Measurements from ENCODE around the gene SLC15A2. TPM values are rescaled to one million over a fixed set of nuclear protein-coding genes. Genes with fewer than 3 reads are reported as not detected.

The SLC15A2 gene
- total and polyA plus RNA-seq, 9 of the 15 experiments (the other 6 are each of a cell fraction or from before 2014, with no cell fraction given) = 0.05 to 0.53 (median 0.25) TPM; not detected in 1

- TF ChIP-seq SNIP1 (IDR thresholded peaks at IDR 0.05; ENCODE audit: low read depth) (no peak), MTA2 (IDR thresholded peaks at IDR 0.05; ENCODE audit: low read depth) (no peak), RAD21 (CRISPR knock-in tag; conservative IDR thresholded peaks at IDR 0.05 in 1 of 2, IDR thresholded peaks at IDR 0.05 in 1 of 2) (peak in 1 of 2 experiments; percentile 42; a peak in 2 of 4 replicates)
- TF ChIP-seq, protein P1, sequence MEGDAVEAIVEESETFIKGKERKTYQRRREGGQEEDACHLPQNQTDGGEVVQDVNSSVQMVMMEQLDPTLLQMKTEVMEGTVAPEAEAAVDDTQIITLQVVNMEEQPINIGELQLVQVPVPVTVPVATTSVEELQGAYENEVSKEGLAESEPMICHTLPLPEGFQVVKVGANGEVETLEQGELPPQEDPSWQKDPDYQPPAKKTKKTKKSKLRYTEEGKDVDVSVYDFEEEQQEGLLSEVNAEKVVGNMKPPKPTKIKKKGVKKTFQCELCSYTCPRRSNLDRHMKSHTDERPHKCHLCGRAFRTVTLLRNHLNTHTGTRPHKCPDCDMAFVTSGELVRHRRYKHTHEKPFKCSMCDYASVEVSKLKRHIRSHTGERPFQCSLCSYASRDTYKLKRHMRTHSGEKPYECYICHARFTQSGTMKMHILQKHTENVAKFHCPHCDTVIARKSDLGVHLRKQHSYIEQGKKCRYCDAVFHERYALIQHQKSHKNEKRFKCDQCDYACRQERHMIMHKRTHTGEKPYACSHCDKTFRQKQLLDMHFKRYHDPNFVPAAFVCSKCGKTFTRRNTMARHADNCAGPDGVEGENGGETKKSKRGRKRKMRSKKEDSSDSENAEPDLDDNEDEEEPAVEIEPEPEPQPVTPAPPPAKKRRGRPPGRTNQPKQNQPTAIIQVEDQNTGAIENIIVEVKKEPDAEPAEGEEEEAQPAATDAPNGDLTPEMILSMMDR (IDR thresholded peaks at IDR 0.05 in 2 of 3, conservative IDR thresholded peaks at IDR 0.05 in 1 of 3; ENCODE audit: insufficient read depth in 2 of 3, low read depth in 1 of 3, low read length in 3 of 3) = peak; percentile 4 to 46 (median 19); a peak in 2 of 6 replicates
- no peaks in the 10 kb centered on the region for H3K4me1 ChIP-seq (replicated peaks in 1 of 2; ENCODE audit: control insufficient read depth in 2 of 2, insufficient read depth in 2 of 2, low read length in 2 of 2)
- H3K4me2 ChIP-seq (ENCODE audit: insufficient read depth, low read length) = no peak overlapping the region
- no peaks in the 10 kb centered on the region for H3K9me1 ChIP-seq (ENCODE audit: control insufficient read depth, insufficient read depth, low read length)
- H3K9ac ChIP-seq (ENCODE audit: insufficient read depth in 1 of 2, low read depth in 2 of 2, low read length in 2 of 2) = no peak overlapping the region
- FAIRE-seq = no peak
- no peaks in the 10 kb centered on the region for H3K27me3 ChIP-seq (ENCODE audit: control insufficient read depth in 2 of 2, insufficient read depth in 2 of 2, low read length in 2 of 2)
- ATAC-seq = peak; percentile 56; the same call in 1 of the 3 replicates
- BruUV-seq (replicated peaks) = no TSS peak
- WGBS (ENCODE audit: insufficient coverage, low coverage, missing lambda C conversion rate) = 5% methylated on average over 5 of the region's 5 CpGs
- H3K36me3 ChIP-seq (ENCODE audit: control insufficient read depth, insufficient read depth, low read length) = no peaks in the 10 kb centered on the region
- DNase-seq (ENCODE audit: extremely low read depth in 1 of 4, low spot score in 3 of 4) = peak in 2 of 4 experiments; percentile 9 to 18
- POLR2A ChIA-PET = no interaction called here
- no peak overlapping the region for H2AFZ ChIP-seq (ENCODE audit: low read depth, low read length)
- H4K20me1 ChIP-seq (replicated peaks; ENCODE audit: control insufficient read depth, insufficient read depth, low read length) = no peaks in the 10 kb centered on the region
- intact Hi-C loops (cut with micrococcal nuclease) (loop anchor here (10.0 kb wide), 2 partner anchors 139 to 311 kb away; partner anchors contain the start of gene POLQ), in situ Hi-C loops (cut with MboI) (no loop called here)
- H3K9me3 ChIP-seq (replicated peaks; ENCODE audit: control insufficient read depth, insufficient read depth, low read depth, low read length) = no peaks in the 10 kb centered on the region
- H3K79me2 ChIP-seq (ENCODE audit: control insufficient read depth, insufficient read depth, low read length) = no peaks in the 10 kb centered on the region
- CTCF ChIA-PET (ENCODE audit: low intra/inter-chr PET ratio) = no interaction called here
- H3K4me3 ChIP-seq = no peak overlapping the region
- no peak overlapping the region for H3K27ac ChIP-seq (ENCODE audit: extremely low read depth, low read depth, low read length)
These were observed 38.6 kb upstream of the SLC15A2 start for GRCh38 chr3:121855555-121855954.

Measured in K562 (cell line).